PC-3 (cell line): Measurements from ENCODE around the gene MYO5A. TPM values are rescaled to one million over a fixed set of nuclear protein-coding genes. Genes with fewer than 3 reads are reported as not detected.
A peak's percentile ranks its signal among the peaks of the same experiment; 100 is the strongest.

ENCODE experiments used
- ATAC-seq: fragments of 200-7000 bp; cut with Tn5 transposase; 2 replicates; pipeline ENCODE4 v1.9.1; 2020; ENCODE audit warnings: mild to moderate bottlenecking, moderate library complexity
- BruUV-seq: library from RNA; stranded (reverse); fragments of 400-500 nt; replicated peaks from 2 replicates; lab custom pipeline; 2021; lab: Mats Ljungman, UMichigan
- CTCF ChIA-PET: fragments of 300-600 bp; sonication (Branson Sonifier 250); formaldehyde crosslinking; loops from one replicate; lab custom pipeline; 2022; ENCODE audit warnings: antibody characterized with exemption; lab: Charles Lee
- POLR2A ChIA-PET: fragments of 300-600 bp; sonication (Branson Sonifier 250); formaldehyde crosslinking; loops from one replicate; lab custom pipeline; 2022; ENCODE audit warnings: antibody characterized with exemption; ENCODE audit not compliant: unreplicated experiment; lab: Charles Lee
- DNase-seq: peaks from one replicate; pipeline ENCODE4 v3.0.0-alpha.2; 2015
- H2AFZ ChIP-seq: fragments of 300-600 bp; sonication (generic); 2 replicates; pipeline ENCODE4 v1.6.0; 2016; ENCODE audit warnings: antibody characterized with exemption, low read length
- H3F3A ChIP-seq: fragments of 300-600 bp; sonication (generic); one replicate; pipeline ENCODE4 v1.6.0; 2017; ENCODE audit warnings: antibody characterized with exemption, low read length, control low read depth, mild to moderate bottlenecking; ENCODE audit not compliant: unreplicated experiment
- H3K27ac ChIP-seq: fragments of 300-600 bp; sonication (generic); 2 replicates; pipeline ENCODE4 v1.5.1; 2016; ENCODE audit warnings: mild to moderate bottlenecking, low read length
- H3K27me3 ChIP-seq: fragments of 300-600 bp; sonication (generic); 2 replicates; pipeline ENCODE4 v1.6.1; 2016; ENCODE audit warnings: low read length, mixed read lengths
- H3K36me3 ChIP-seq: fragments of 300-600 bp; sonication (generic); 2 replicates; pipeline ENCODE4 v1.6.1; 2016; ENCODE audit warnings: low read depth, mixed run types, low read length, mixed read lengths
- H3K4me1 ChIP-seq: fragments of 300-600 bp; sonication (generic); 2 replicates; pipeline ENCODE4 v1.5.1; 2016; ENCODE audit warnings: low read length; ENCODE audit not compliant: insufficient read depth
- H3K4me2 ChIP-seq: fragments of 300-600 bp; sonication (generic); 2 replicates; pipeline ENCODE4 v1.6.0; 2016; ENCODE audit warnings: low read length
- H3K4me3 ChIP-seq: fragments of 300-600 bp; sonication (generic); 2 replicates; pipeline ENCODE4 v1.5.1; 2016; ENCODE audit warnings: mild to moderate bottlenecking, low read length, mixed read lengths
- H3K79me2 ChIP-seq: fragments of 300-600 bp; sonication (generic); 2 replicates; pipeline ENCODE4 v1.6.1; 2017; ENCODE audit warnings: low read length, mixed read lengths
- H3K9ac ChIP-seq: fragments of 300-600 bp; sonication (generic); 2 replicates; pipeline ENCODE4 v1.6.0; 2016; ENCODE audit warnings: mild to moderate bottlenecking, low read length
- H3K9me2 ChIP-seq: fragments of 300-600 bp; sonication (generic); replicated peaks from 2 replicates; pipeline ENCODE4 v1.6.1; 2016; ENCODE audit warnings: mixed run types, low read length, mixed read lengths
- H3K9me3 ChIP-seq: fragments of 300-600 bp; sonication (generic); 2 replicates; pipeline ENCODE4 v1.6.1; 2016; ENCODE audit warnings: low read length, mixed read lengths
- H4K20me1 ChIP-seq: fragments of 300-600 bp; sonication (generic); 2 replicates; pipeline ENCODE4 v1.6.1; 2016; ENCODE audit warnings: low read length, mixed read lengths
- CTCF ChIP-seq: fragments of 300-600 bp; sonication (generic); conservative IDR thresholded peaks from 2 replicates; pipeline ENCODE4 v1.5.1; 2017; ENCODE audit warnings: antibody characterized with exemption, low read depth, mild to moderate bottlenecking, low read length
- EZH2 ChIP-seq: fragments of 300-600 bp; sonication (generic); IDR thresholded peaks from one replicate; pipeline ENCODE4 v1.6.1; 2017; ENCODE audit warnings: antibody characterized with exemption, mild to moderate bottlenecking, low read length; ENCODE audit not compliant: unreplicated experiment
- EZH2phosphoT487 ChIP-seq: fragments of 300-600 bp; sonication (generic); IDR thresholded peaks from 2 replicates; pipeline ENCODE4 v1.6.1; 2018; ENCODE audit warnings: mild to moderate bottlenecking, antibody characterized with exemption, low read length, borderline replicate concordance
- intact Hi-C: fragments of 100-400 bp; cut with micrococcal nuclease; formaldehyde crosslinking; loops from 2 replicates; pipeline ENCODE4 v1.9.0; 2023
- total RNA-seq: library from RNA; depleted of rRNA; stranded (reverse); fragments of >200 nt; gene quantifications from 2 replicates; pipeline ENCODE4 v1.2.3, GENCODE V29; 2014

Gene MYO5A
- total RNA-seq, 1 experiment from 2014 or later = 42.1 TPM

GRCh38 chr15:52392008-52392687, 136.5 kb downstream of the MYO5A start:
- DNase-seq (peak; percentile 77), ATAC-seq (peak; percentile 76)
- H3K4me1 ChIP-seq = peaks cover 11% of the 10 kb centered on the region
- H3K9ac ChIP-seq = no peak overlapping the region
- POLR2A ChIA-PET = no interaction called here
- intact Hi-C loops = no loop called here
- H3K27me3 ChIP-seq = no peaks in the 10 kb centered on the region
- no peaks in the 10 kb centered on the region for H3K79me2 ChIP-seq
- no peaks in the 10 kb centered on the region for H4K20me1 ChIP-seq
- H3F3A ChIP-seq = no peaks in the 10 kb centered on the region
- H3K36me3 ChIP-seq = peaks cover 3% of the 10 kb centered on the region; the same call in 1 of the 2 replicates
- TF ChIP-seq EZH2phosphoT487 (no peak), EZH2 (no peak), CTCF (no peak)
- BruUV-seq = no TSS peak
- 0 out of 2 replicates have a peak overlapping the region, but pooled peaks have one; percentile 13 for H3K27ac ChIP-seq
- no peak overlapping the region for H2AFZ ChIP-seq
- no peaks in the 10 kb centered on the region for H3K9me2 ChIP-seq
- CTCF ChIA-PET = no interaction called here
- 0 out of 2 replicates have a peak overlapping the region, but pooled peaks have one; percentile 1 for H3K4me2 ChIP-seq
- no peaks in the 10 kb centered on the region for H3K9me3 ChIP-seq
- no peak overlapping the region for H3K4me3 ChIP-seq

GRCh38 chr15:52391069-52391468, 137.6 kb downstream of the MYO5A start:
- CTCF ChIA-PET = no interaction called here
- H3K4me2 ChIP-seq = no peak overlapping the region
- H3K9ac ChIP-seq = no peak overlapping the region
- H2AFZ ChIP-seq = no peak overlapping the region
- peaks cover 11% of the 10 kb centered on the region for H3K4me1 ChIP-seq
- no peaks in the 10 kb centered on the region for H3K9me3 ChIP-seq
- H3K79me2 ChIP-seq = no peaks in the 10 kb centered on the region
- BruUV-seq = no TSS peak
- no peak for TF ChIP-seq CTCF
- H3K9me2 ChIP-seq = no peaks in the 10 kb centered on the region
- no peaks in the 10 kb centered on the region for H4K20me1 ChIP-seq
- no peaks in the 10 kb centered on the region for H3K27me3 ChIP-seq
- no peaks in the 10 kb centered on the region for H3F3A ChIP-seq
- intact Hi-C loops = no loop called here
- ATAC-seq = no peak
- no peak overlapping the region for H3K27ac ChIP-seq
- H3K36me3 ChIP-seq = peaks cover 4% of the 10 kb centered on the region; the same call in 1 of the 2 replicates
- DNase-seq = no peak
- H3K4me3 ChIP-seq = no peak overlapping the region
- POLR2A ChIA-PET = no interaction called here

DNA sequence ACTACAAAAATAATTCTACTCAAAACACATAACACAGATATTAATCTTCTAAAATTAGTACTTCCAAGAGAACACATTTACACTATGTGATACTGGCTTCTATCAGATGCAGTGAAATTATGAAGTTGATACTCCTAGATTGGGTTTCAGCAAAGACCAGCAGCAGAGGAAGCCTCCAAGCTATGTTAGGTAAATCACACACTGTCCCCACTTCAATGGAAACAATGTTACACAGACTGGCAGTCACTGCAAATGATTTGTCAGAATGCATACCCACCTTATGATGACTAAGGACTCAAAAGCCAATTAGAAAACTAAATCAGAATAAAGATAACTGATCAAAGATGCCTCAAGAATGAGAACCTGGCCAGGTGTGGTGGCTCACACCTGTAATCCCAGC, 143.0 kb downstream of the MYO5A start:
- TF ChIP-seq EZH2 (no peak), EZH2phosphoT487 (no peak), CTCF (no peak)
- Histone ChIP-seq H3K9ac (no peak overlapping the region), H2AFZ (no peak overlapping the region), H4K20me1 (no peaks in the 10 kb centered on the region), H3K79me2 (no peaks in the 10 kb centered on the region), H3K27ac (no peak overlapping the region), H3K36me3 (peaks cover 4% of the 10 kb centered on the region; the same call in 1 of the 2 replicates), H3K9me2 (no peaks in the 10 kb centered on the region), H3K4me3 (no peak overlapping the region), H3K27me3 (no peaks in the 10 kb centered on the region), H3K4me1 (peaks cover 13% of the 10 kb centered on the region), H3F3A (no peaks in the 10 kb centered on the region), H3K9me3 (no peaks in the 10 kb centered on the region), H3K4me2 (no peak overlapping the region)
- BruUV-seq = no TSS peak
- DNase-seq = no peak
- intact Hi-C loops = no loop called here
- ChIA-PET POLR2A (no interaction called here), CTCF (no interaction called here)
- ATAC-seq = no peak
